LoVo (cell line): ENCODE measurements around the gene GNGT1.

Experiments
- DNase-seq: peaks from one replicate; pipeline ENCODE4 v3.0.0-alpha.2; 2016; ENCODE audit warnings: low spot score

The GNGT1 gene

DNA sequence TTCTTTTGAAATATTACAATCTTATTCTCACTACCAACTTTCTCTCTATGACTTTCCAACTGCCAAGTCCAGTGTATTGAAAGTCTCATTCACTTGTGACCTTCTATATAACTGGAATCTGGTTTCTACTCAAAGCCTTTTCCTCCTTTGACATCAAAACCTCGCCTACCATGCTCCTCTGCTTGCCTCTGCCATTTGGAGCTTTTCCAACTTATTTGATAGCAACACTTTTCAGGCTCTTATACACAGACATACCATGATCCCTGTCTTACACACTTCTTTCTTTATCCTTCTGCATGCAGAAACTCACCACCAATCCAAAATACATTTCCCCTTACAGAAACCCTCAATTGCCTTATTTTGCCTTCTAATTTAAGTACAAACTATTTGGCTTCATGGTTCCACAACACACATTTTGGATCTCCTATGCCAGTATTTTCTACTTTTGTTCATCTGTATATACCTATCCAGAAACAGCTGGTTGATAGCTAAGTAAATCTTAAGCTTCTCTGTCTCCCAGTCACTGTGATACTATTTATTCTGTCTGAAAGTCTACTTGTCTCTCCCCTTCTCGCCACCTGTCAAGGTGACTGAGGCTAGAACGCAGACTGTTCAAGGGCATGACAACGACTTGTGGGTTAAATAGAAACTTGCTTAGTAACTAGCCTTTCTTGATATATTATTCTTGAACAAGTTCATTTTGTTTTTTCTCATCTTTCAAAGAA lies 37.6 kb downstream of the GNGT1 start:
- no peak for DNase-seq

DNA sequence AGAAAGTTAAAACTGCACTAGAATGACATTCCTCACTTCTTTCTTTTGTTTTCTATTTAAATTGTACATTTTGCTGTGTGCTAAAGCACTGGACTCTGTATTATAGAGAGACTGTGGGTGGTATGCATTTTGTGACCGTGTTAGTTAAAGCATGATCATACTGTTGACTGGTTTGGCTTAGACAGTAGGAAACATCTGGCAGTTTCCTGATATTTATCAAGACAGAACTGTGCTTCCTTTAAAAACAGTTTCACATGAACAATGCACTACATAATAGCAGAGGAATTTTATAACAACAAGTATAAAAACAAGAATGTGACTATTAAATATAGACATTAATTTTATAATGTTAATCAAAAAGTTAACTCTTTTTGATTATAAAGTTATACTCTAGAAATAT lies 38.3 kb downstream of the GNGT1 start:
- DNase-seq: no peak

DNA sequence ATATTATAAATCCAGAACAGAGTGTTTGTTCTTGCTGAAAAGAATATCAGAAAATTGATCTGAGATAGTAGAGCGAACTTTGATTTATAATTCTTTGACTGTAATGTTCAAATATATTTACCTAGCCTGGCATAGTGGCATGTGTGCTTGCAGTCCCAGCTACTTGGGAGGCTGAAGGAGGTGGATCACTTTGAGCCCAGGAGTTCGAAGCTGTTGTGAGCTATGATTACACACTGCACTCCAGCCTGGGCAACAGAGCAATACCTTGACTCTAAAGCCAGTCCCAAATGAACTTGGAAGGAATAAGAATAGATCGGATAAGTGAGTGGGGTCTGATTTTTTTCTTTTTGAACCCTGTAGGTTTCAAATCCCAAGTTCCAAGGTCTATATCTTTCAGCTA lies 38.7 kb downstream of the GNGT1 start:
- no peak for DNase-seq

DNA sequence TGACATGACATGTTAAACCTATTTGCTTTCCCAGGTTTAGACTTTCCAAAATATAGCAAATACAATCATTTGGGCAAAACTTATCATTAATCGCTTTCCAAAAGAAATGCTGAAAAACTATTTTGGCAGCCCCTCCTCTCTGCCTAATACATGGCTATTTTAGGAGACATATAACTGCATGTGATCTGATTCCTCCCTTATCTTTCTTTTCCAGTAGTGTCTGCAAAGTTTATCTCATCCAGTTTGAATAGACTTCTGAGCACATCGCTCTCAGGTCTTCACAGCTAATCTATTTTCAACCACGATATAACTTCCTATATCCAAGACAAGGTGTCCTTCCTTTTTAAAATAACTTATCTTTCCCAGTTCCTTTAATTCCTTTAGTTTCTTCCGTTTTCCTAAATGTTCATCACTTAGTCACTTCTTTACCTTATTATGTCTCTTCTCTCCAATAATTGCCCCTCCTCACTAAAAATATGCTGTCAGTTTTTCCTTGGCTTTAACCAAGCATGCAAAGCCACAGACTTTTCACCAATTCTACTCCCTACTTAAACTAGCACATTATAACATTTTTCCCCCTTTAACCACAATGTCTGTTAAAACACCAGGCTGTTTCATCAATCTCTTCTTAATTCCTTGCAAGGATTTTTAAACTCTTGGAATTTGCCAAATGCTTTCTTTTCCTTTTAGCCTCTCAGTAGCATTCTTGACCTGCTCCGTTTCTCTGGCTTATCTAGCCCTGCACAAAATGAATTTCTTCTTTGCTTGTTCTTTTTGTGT lies 39.6 kb downstream of the GNGT1 start:
- DNase-seq: no peak

DNA sequence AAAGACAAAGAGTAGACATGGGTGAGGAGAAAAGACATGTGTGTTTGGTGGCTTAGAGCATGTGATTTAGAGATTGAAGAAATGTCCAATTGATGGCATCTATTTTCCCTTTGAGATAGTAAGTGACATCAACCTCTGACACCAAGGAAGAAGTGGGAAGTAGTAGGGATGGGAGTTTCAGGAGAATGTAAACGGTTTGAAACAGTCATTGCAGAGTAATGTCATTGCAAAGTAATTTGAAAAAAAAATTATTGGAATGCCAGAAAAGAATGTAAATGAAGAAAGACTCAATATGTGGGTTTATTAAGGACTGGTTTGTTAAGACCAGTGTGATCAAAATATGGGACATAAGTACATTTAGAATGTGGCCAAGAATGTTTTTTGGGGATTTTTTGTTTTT lies 41.7 kb downstream of the GNGT1 start:
- no peak for DNase-seq

DNA sequence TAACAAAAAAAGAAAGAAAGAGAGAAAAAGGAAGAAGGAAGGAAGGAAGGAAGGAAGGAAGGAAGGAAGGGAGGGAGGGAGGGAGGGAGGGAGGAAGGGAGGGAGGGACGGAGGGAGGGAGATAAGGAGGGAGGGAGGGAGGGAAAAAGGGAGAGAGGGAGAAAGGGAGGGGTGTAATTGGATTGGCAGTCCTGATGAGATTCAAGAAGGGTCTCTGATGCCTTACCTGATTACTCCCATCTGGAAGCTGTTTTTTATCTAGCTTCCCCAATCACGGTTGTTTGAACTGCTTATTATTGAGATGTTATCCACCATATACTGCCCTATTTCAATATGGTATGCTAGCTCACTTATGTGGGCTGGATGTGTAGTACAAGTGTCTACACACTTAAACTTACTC lies 42.5 kb downstream of the GNGT1 start:
- no peak for DNase-seq

DNA sequence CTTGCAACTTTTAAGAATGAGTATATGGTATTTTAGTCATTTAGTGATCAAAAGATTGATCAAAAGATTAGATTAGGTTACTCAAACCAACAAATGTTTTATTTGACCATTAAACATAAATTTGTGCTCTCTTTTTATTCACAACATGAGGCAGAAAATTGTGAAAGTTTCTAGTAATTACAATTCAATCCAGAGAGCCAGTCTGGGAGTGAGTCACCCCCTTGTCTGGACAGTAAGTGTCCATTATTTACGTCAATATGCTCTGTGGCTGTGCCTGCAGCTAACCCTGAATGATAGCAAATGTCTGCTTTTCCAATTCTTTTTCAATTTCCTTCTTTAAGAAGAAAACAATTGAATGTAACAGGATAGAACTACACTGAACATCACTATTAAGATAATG lies 43.1 kb downstream of the GNGT1 start:
- no peak for DNase-seq

DNA sequence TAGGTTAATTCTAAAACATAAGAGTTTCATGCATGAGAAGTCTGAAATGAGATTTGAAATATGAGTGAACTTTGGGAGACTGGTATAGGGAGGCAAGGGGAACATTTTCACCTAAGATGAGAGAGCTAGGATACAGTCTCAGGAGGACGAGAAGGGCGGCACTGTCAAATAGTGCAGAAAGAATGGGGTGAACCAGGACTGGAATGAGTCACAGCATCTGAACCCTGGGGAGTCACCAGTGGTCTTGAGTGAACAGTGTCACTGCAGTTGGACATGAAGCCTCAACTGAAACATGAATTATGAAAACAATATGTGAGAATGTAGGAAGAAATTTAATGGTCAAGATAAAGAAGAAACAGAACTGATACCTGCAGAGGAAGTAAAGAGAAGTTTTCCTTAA lies 48.9 kb downstream of the GNGT1 start:
- DNase-seq: no peak

DNA sequence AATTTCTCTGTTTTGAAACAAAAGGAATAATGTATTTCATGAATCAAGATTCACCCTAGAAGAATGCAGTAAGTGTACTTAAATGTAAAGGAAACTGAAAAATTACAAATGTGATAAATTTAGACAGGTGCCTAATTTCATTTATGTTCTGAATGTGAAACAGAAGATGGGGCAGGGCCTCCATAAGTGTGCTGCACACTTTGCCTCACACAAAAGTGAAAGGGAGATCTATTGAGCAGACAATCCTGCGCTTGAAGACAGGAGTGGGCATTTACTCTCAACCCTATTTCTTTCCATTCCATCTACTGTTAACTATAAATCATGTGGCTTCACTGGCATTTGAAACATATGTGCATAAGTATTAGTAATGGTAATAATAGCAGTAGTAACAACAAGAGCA lies 51.4 kb downstream of the GNGT1 start:
- no peak for DNase-seq

DNA sequence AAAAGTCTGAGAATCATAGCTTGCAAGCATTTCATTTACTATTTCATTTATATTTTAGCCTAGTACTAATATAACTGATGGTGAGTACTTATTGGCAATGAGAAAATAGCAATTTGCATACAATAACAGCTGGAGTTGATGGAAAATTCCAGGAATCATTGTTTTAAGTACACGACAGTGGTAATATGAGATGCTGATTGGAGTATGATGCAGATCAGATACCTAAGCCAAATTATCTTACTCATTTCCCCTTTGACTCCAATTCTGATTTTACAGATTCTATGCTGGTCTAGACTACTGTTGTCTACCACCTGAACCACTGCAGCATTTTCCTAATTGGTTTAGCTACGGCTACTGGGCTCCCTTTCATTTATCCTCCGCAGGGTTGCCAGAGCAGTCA lies 51.8 kb downstream of the GNGT1 start:
- DNase-seq: no peak

DNA sequence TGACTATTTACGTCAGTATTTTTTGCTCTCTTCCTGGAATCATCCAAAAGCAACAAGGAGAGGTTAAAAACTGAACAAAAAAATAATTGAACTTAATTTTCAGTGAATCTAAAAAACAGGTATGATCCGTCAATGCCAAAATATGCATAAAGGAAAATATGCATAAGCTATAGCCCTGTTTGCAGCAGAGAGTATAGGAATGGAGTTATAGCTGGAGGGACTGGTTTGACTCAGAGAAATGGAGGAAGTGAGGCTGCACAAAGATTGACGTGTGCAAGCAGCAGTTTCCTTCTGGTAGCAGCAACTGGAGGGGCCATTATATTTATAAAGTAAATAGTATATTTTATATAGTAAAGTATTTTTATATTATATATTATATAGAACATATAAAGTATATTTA lies 52.3 kb downstream of the GNGT1 start:
- DNase-seq: no peak
